ENCODE data around the gene PSMC5. TPM values are rescaled to one million over a fixed set of nuclear protein-coding genes. Genes with fewer than 3 reads are reported as not detected.
"Not testable (repeated sequence)": the region's sequence is repeated elsewhere in the genome, so short reads cannot be mapped to it uniquely, and the experiment has no call there.

The PSMC5 gene
- polyA plus RNA-seq, 1 donor = 181 TPM

DNA sequence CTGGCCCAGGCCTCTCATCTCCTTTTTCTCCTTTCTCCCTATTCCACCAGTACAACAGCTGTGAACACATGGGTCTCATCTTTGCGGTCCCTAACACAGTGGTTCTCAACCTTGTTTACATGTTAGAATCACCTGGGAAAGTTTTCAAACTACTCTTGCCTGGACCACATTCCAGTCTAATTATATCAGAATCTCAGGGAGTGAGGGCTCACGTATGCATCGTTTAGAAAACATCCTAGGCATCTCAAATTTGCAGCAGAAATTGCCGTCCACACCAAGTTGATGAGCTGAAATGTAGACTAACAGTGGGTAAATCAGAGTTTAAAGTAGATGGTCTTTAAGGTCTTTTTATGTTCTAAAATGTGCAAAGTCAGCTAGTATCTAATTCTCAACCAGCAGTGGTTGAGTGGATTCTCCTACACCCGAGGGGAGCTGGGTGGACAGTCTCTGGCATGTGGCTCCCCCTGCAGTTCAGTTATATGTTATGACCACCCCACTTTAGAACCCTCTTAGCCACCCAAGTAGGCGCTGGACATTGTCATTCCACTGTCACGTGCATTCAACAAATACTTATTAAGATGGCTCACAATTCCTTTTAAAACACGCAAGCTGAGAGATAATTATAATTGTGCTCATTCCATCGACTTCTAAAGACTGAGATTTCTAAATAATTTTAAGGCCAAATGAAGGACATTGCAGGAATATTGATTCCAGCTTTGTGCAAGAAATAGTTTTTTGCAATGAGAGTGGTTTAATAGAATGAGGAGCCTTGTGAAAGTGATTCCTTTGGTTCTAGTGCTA lies 42.5 kb downstream of the PSMC5 start:
- DNase-seq = not testable (repeated sequence)

DNA sequence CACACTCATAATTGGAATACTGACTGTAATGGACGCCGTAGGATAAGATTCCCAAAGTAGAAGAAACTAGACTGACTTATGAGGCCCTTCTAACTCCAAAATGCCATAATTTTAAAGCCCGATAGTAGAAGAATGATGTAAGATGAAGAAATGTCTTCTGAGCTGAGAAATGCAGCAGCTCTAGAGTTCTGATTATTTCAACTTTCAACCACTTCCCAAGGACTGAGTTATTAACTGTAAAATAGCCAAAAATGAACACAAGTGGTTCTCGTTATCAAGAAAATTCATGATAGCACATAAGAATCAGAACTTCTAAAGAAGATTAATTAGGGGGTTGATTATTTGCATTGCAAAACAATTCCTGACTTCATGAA lies 43.0 kb downstream of the PSMC5 start:
- DNase-seq = not testable (repeated sequence)

DNA sequence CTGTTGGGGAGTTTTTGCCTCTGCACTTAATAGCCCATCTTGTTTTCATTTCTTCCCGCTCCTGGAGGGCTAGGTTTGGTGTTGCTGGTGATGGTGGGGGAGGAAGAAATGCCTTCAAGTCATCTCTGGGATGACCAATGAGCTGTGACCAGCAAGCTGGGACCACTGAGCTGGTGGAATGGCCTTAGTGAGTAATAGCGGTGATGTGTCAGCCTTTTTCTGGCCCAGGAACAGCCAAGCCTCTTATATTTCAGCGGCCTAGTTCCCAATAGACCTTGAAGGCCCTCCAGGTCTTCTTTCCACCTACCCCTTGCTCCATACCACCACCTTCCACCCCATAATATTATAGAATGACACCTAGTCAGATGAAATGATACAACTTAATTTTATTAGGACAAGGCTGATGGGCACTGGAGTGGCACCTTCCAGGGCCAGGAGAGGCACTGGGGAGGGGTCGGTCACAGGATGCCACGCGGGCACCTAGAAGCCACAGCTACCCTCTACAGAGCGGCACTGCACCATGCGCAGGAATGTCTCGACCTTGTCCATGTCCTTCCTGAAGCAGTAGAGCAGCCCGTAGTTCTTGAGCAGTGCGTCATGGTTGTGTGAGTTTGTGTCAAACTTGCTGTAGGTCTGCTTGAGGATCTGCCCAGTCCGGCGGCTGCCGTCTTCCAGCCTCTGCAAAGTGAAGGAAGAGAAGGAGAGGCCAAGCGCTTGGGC lies 44.6 kb downstream of the PSMC5 start:
- DNase-seq = not testable (repeated sequence)

DNA sequence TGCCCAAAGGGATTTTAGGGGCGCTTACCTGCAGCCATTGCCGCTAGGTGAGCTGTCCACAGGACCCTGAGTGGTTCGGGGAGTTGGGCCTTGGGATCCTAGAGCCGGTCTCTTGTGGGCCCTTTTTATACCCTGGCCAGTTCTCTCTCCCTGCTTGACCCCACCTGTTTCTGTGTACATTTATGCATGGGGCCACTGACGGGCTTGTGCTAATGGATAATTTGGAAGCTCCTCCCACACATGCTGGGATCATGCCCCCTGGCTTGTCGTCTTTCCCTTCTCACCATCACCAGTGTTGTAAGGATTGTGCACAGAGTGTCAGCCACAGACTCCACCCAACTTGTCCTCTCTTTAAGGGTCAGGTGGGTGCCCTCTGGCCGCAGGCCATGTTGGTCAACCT lies 46.3 kb downstream of the PSMC5 start, which contains the start of gene CSH2:
Gene CSH2, minus strand, starts transcription at position 101 of the 400 bp plus-strand sequence. Its CDS starts 63 bp downstream, at position 38.
- not testable (repeated sequence) for DNase-seq

DNA sequence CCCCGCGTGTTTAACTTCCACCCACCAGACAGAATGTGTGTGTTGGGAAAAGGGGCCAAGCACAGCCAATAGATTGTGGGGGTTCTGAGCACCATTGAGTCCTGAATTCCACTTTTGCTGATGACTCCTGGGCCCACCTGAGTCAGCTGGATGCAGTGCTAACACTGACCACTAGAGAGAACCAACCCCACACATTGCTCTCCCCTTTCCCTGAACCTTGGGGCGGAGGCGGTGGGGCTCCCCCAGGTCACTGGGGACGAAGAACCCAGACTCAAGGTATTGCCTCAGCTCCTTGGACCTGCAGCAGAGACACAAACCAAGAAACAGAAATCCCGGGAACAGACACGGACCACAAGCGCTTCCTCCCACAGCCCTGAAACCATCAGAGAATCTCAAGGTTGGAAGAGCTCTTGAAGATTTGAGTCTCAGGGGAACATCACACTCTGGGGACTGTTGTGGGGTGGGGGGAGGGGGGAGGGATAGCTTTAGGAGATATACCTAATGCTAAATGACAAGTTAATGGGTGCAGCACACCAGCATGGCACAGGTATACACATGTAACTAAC lies 46.9 kb downstream of the PSMC5 start:
- not testable (repeated sequence) for DNase-seq

DNA sequence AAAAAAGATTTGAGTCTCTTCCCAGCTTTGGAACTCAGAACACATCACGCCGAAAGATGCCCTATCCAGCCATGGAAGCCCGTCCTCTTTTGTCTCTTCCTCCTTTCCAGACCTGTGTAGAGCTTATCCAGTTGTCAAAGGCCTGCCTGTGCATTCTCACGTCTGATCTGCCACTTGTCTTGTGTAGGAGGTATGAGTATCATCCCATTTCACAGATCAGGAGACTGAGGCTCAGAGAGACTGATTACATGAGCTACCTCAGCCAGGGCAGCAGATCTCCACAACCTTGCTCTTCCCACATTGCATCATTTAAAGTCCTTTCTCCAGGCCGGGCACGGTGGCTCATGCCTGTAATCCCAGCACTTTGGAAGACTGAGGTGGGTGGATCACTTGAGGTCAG lies 47.5 kb downstream of the PSMC5 start:
- not testable (repeated sequence) for DNase-seq

DNA sequence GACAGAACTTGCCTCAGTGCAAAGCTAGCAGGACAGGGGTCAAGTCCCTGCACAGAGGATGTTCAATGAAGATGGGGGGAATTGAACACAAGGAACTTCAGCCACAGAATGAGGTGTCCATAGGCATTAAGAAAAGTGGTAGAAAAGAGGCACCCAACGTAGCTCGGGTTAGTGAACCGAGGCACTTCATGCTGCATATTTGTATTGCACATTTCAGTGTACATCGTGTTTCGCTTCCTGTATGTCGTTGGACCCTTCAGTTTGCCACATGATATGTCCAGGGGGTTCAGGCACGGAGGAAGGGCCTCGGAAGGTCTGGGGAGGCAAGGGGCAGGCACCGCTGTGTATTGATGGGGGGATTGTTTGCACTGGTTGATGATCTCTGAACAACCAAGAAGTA lies 51.2 kb downstream of the PSMC5 start:
- not testable (repeated sequence) for DNase-seq

DNA sequence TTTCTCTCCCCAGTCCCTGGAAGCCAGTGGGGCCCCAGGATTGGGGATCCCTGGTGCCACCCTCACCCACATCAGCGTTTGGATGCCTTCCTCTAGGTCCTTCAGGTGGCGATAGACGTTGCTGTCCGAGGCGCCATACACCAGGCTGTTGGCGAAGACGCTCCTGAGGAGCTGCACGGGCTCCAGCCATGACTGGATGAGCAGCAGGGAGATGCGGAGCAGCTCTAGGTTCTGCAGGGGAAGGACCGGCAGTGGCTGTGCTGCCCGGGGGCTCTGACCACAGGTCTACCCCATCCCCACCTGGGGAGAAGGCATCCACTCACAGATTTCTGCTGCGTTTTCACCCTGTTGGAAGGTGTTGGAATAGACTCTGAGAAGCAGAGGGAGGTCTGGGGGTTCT lies 53.5 kb downstream of the PSMC5 start:
- no peak for DNase-seq

DNA sequence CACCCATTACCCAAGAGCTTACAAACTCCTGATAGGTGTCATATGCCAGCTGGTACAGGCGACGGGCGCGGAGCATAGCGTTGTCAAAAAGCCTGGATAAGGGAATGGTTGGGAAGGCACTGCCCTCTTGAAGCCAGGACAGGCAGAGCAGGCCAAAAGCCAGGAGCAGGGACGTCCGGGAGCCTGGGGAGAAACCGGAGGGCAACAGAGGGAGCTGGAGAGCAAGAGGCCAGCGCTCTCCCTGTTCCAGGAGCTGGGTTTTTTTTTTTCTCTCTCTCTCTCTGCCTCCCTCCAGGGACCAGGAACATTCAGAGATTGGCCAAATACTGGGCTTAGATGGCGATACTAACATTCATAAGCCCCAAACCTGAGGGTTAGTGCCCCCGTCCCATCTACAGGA lies 54.1 kb downstream of the PSMC5 start:
- DNase-seq = not testable (repeated sequence)

Other genes with a start within 250 kb of the PSMC5 start
- 26.1 TPM for gene TACO1, start 226.5 kb upstream of the PSMC5 start, polyA plus RNA-seq (ENCODE audit: insufficient read length)
- 33.8 TPM for gene MAP3K3, start 205.0 kb upstream of the PSMC5 start, polyA plus RNA-seq (ENCODE audit: insufficient read length)
- gene LIMD2, start 127.3 kb upstream of the PSMC5 start, polyA plus RNA-seq (ENCODE audit: insufficient read length) = 22.9 TPM
- gene STRADA, start 85.6 kb upstream of the PSMC5 start, polyA plus RNA-seq (ENCODE audit: insufficient read length) = 92.9 TPM
- 110 TPM for gene CCDC47, start 53.8 kb upstream of the PSMC5 start, polyA plus RNA-seq (ENCODE audit: insufficient read length)
- gene DDX42, start 53.3 kb upstream of the PSMC5 start, polyA plus RNA-seq (ENCODE audit: insufficient read length) = 254 TPM
- gene FTSJ3, start 232 bp downstream of the PSMC5 start, polyA plus RNA-seq (ENCODE audit: insufficient read length) = 68.1 TPM
- 58.9 TPM for gene SMARCD2, start 15.3 kb downstream of the PSMC5 start, polyA plus RNA-seq (ENCODE audit: insufficient read length)
- gene CSH2, start 46.2 kb downstream of the PSMC5 start, polyA plus RNA-seq (ENCODE audit: insufficient read length) = 0.20 TPM
- not detected for gene GH2, start 54.5 kb downstream of the PSMC5 start, polyA plus RNA-seq (ENCODE audit: insufficient read length)
- not detected for gene CSH1, start 69.1 kb downstream of the PSMC5 start, polyA plus RNA-seq (ENCODE audit: insufficient read length)
- gene CSHL1, start 83.8 kb downstream of the PSMC5 start, polyA plus RNA-seq (ENCODE audit: insufficient read length) = not detected
- not detected for gene GH1, start 91.4 kb downstream of the PSMC5 start, polyA plus RNA-seq (ENCODE audit: insufficient read length)
- 2.1 TPM for gene CD79B, start 104.9 kb downstream of the PSMC5 start, polyA plus RNA-seq (ENCODE audit: insufficient read length)
- gene SCN4A, start 145.5 kb downstream of the PSMC5 start, polyA plus RNA-seq (ENCODE audit: insufficient read length) = 0.86 TPM
- gene PRR29, start 170.9 kb downstream of the PSMC5 start, polyA plus RNA-seq (ENCODE audit: insufficient read length) = 2.5 TPM
- 23.1 TPM for gene ICAM2, start 193.2 kb downstream of the PSMC5 start, polyA plus RNA-seq (ENCODE audit: insufficient read length)